Measurements from ENCODE around the gene TET1. TPM values are rescaled to one million over a fixed set of nuclear protein-coding genes. Genes with fewer than 3 reads are reported as not detected.

Gene TET1
- total RNA-seq, 2 experiments from 2014 or later, result 3.3 to 3.4 TPM

DNA sequence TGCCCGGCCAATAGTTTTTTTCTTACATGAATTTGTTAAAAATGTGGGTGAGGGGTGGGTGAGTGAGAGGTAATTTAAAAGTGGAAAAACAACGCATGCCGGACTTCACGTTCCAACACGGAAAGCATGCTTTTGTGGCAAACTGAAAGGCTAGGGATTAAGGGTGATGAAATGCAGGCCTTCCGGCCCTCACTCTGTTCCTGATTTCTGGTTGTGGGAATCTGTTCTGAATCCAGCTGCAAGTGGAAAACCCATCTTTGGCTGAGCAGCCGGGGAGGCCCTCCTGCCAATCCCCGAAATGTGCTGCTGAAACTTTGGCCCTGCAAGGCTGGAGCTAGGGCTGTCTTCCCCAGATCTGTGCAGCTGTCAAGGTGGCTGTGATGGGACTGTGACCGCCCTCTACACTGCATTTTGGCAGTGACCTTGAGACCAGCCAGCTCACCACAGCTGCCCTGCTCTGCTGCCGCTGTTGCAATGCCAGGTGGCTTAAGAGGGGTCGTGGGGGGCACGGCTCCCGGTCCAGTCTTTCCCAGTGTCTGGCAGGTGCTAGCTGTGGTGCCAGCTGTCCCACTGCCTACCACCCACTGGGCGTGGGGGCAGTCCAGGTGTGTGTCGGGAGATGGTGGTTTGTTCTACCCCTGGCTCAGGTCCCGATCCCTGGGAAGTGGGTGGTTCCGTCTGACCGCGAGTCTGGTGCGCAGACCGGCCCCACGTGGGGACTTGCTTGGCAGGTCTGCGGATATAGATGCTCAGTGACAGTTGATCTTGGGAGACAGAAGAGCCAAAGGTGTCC lies 39.0 kb downstream of the TET1 start:
- ChIA-PET POLR2A (interaction anchor here (1.3 kb wide), 1 partner anchor 21 kb away, joined by 3 read pairs; no protein-coding TSS in a partner anchor), CTCF (ENCODE audit: unreplicated experiment) (no interaction called here)
- Histone ChIP-seq H3K9me3 (ENCODE audit: low read length) (no peaks in the 10 kb centered on the region), H3K79me2 (ENCODE audit: insufficient read depth, low read depth, low read length) (peaks cover 8% of the 10 kb centered on the region; the same call in 1 of the 2 replicates), H4K20me1 (ENCODE audit: insufficient read depth, low read length) (no peaks in the 10 kb centered on the region), H3K4me2 (ENCODE audit: low read length) (no peak overlapping the region), H3K27ac (ENCODE audit: low read depth, low read length, poor library complexity, severe bottlenecking) (no peak overlapping the region), H3K36me3 (ENCODE audit: insufficient read depth, low read length) (no peaks in the 10 kb centered on the region), H3K4me1 (ENCODE audit: insufficient read depth, low read length, poor library complexity, severe bottlenecking) (peaks cover 26% of the 10 kb centered on the region), H3K9me2 (ENCODE audit: insufficient read depth, low read length) (no peaks in the 10 kb centered on the region), H3K4me3 (ENCODE audit: low read depth, low read length, poor library complexity, severe bottlenecking) (no peak overlapping the region), H2AFZ (ENCODE audit: low read length) (peak overlapping the region; percentile 95)
- intact Hi-C loops (cut with micrococcal nuclease; ENCODE audit: unreplicated experiment), result no loop called here
- BruUV-seq (replicated peaks), result no TSS peak
- TF ChIP-seq CTCF (conservative IDR thresholded peaks at IDR 0.05; ENCODE audit: low read length), result no peak
- TF ChIP-seq EZH2phosphoT487 (IDR thresholded peaks at IDR 0.05; ENCODE audit: borderline replicate concordance, low read depth, low read length), result no peak
- no peak for DNase-seq (ENCODE audit: low spot score)

GRCh38 chr10:68599771-68600040 lies 39.6 kb downstream of the TET1 start:
- Histone ChIP-seq H3K36me3 (ENCODE audit: insufficient read depth, low read length) (no peaks in the 10 kb centered on the region), H3K79me2 (ENCODE audit: insufficient read depth, low read depth, low read length) (peaks cover 8% of the 10 kb centered on the region; the same call in 1 of the 2 replicates), H3K9me2 (ENCODE audit: insufficient read depth, low read length) (no peaks in the 10 kb centered on the region), H3K4me2 (ENCODE audit: low read length) (peak overlapping the region; percentile 79), H4K20me1 (ENCODE audit: insufficient read depth, low read length) (no peaks in the 10 kb centered on the region), H3K27ac (ENCODE audit: low read depth, low read length, poor library complexity, severe bottlenecking) (no peak overlapping the region), H3K4me3 (ENCODE audit: low read depth, low read length, poor library complexity, severe bottlenecking) (peak overlapping the region; percentile 67), H3K4me1 (ENCODE audit: insufficient read depth, low read length, poor library complexity, severe bottlenecking) (peaks cover 26% of the 10 kb centered on the region), H3K9me3 (ENCODE audit: low read length) (no peaks in the 10 kb centered on the region), H2AFZ (ENCODE audit: low read length) (peak overlapping the region; percentile 95)
- intact Hi-C loops (cut with micrococcal nuclease; ENCODE audit: unreplicated experiment), result loop anchor here (1.0 kb wide), 1 partner anchor 39 kb away; the partner anchor contains the start of gene TET1
- CTCF ChIA-PET (ENCODE audit: unreplicated experiment), result no interaction called here
- TF ChIP-seq EZH2phosphoT487 (IDR thresholded peaks at IDR 0.05; ENCODE audit: borderline replicate concordance, low read depth, low read length) (no peak), CTCF (conservative IDR thresholded peaks at IDR 0.05; ENCODE audit: low read length) (no peak)
- POLR2A ChIA-PET, result interaction anchor here (0.5 to 2.5 kb wide), 6 partner anchors 11 to 40 kb away, joined by 3 to 9 read pairs (median 6); no protein-coding TSS in a partner anchor
- no TSS peak for BruUV-seq (replicated peaks)
- no peak for DNase-seq (ENCODE audit: low spot score)
